HG03139 (cell line): ENCODE measurements around the gene REXO1.
"Not testable (repeated sequence)": the region's sequence is repeated elsewhere in the genome, so short reads cannot be mapped to it uniquely, and the experiment has no call there.

Source experiments
- ATAC-seq: cut with Tn5 transposase; IDR thresholded peaks from one replicate; pipeline ENCODE4 v1.9.1; 2021; ENCODE audit not compliant: unreplicated experiment

The REXO1 gene

GRCh38 chr19:1877280-1877660 lies 29.0 kb upstream of the REXO1 start:
- ATAC-seq: not testable (repeated sequence)

- not testable (repeated sequence) for ATAC-seq
Observed at GRCh38 chr19:1876496-1877279, 28.4 kb upstream of the REXO1 start.

DNA sequence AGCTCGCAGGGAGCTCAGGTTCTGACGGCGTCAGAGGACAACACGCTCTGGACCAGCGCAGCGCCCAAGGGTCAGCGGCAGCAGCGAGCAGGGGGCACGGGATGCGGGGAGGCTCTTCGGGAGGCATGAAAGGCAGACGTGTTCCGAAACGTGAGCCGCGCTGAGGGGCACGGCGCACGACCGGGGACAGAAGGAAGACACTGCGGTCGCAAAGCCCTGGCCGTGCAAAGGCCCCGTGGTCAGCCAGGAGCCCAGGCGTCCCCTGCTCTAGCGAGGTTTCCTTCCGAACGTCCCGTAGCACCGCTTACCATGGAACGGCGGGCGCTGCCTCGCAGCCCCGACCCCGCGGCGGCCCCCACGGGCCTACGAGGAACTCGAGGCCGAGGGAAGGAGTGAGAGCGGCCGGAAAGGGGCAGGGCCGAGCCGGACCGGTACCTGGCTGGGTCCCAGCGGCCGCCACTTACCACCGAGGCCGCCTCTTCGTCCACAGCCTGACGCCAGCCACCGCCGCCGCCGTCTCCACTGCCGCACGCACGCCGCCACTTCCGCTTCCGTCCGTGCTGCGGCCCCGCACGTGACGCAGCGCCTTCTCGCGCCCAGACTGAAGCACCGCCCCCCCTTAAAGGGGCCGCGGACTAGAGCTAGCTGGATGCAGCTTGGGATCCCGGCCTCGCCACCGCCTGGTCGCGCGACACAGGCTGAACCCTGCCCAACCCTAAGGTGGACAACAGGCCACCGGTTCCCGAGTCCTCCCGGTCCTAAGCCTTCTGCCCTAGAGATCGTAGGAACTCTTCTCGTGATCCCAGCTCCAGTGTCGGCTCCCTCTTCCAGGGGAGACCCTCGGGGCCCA lies 27.6 kb upstream of the REXO1 start:
- ATAC-seq: peak; percentile 67

- not testable (repeated sequence) for ATAC-seq
Observed at GRCh38 chr19:1875265-1875645, 27.0 kb upstream of the REXO1 start.

DNA sequence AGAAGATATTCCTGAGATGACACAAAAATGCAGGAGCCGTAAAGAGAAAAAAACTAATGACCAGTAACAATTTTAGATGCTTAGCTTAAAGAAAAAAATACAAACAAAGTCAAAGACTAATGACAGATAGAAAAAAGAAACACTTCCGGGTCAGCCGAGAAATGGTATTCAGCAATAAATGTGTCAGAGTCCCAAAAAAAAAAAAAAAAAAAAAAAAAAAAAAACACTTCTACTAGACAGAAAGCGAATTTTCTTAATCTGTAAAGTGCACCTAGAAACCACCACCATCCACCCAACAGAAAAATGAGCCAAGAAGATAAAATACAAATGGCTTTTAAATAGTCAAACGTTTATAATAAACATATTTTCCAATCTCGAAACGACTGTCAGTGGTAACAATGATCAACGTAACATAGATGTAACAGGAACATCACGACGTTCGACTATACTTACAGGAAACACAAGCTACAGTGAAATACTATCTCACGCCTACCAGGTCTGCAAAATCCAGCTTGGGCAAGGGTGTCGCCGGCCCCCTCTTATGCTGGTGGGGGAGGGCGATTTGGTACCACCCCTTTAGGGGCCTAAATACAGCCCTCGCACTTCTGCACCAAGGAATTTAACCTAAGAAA lies 26.4 kb upstream of the REXO1 start:
- no peak for ATAC-seq

DNA sequence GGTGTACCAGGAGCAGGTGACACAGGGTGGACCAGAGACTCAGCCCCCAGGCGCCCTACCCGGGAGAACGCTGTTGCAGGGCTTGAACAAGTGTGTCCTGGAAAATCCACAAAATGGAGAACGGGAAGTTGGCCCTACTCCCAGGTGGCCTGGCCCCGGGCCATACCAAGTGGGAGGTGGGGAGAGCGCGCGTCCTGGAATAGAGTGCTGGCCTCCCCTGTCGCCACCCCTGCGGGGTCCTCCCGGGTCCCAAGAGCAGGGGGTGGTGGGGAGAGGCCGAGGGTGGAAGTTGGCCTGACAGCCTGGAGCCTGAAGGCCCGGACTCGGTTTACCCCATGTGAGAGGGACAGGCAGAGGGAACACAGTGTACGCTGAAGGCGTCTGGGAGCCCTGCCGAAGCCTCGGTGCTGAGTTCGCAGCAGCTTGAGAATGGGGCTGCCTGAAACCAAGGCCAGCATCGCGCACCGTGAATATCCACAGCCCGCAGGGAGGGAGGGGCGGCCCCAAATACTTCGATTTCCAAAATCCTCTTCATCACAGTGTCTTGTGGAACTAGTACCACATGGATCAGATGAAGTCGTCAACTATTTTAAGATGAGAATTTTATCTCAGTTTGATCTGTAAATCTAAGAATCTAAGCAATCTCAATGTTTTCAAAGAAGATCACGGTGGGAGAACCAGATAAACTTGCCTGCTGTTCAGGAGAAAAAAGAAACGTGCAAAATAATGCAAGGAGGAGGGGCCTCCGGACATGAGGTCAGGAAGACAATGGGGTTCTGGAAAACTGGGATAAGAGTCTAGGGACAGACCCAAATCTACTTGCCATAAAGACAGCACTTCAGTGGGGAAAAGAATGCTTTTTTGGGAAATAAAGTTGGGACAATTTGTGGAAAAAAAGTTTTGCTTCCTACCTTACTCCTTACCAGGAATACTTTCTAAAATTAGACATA lies 25.5 kb upstream of the REXO1 start:
- no peak for ATAC-seq

DNA sequence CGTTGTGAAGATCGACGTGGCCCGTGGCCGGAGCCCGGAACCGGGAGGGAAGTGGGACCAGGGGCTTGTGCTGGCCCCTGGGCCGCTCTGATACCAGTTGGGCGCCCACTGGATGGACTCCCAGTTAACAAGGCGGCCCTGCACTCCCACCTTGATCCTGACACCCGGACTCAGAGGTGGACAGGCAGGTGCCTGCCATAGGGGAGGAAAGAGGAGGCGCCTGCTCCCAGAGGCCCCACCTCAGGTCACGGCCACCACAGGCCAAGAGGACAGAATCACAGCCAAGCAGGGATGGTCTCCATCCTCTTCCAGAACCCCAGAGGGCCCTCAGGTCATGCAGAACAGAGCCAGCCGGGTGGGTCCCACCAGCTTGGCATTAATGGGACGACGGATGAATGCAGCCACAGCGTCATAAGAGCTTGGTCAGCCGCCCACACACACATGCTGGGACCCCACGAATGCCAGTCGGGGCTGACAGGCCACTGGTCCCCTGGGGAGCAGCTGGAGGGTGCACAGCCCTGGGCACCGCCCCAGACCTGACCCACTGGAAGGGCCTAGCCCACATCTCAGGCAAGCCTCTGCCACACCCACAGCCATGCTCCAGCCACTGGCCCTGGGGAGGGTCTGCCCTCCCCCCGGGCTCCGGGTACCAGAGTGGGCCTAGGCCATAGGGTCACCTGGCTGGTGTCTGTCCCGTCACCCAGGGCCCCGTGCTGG lies 24.7 kb upstream of the REXO1 start:
- no peak for ATAC-seq

- ATAC-seq: no peak
Observed at GRCh38 chr19:1871630-1872029, 23.3 kb upstream of the REXO1 start.

DNA sequence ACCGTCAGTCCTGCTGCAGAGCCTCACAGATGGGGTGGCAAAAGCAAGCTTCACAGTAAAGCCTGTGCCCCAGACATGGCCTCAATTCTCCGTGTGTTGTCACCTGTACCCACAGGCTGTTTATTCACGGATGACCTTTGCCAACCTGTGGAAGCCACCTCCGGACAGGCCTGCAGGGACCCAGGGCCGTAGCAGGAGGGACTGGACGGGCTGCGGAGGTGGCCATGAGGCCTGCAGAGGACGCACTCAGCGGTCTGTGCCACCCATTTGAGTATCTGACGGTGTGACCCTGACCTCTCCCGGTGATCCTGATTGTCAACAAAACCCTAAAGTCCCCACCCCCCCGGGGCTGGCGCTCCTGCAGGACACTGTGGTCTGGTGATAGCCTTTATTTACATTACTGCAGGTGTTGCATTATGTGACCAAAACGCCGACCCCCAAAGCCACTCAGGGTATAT lies 22.9 kb upstream of the REXO1 start:
- ATAC-seq: no peak

- ATAC-seq: no peak
Observed at GRCh38 chr19:1868971-1869370, 20.7 kb upstream of the REXO1 start.

DNA sequence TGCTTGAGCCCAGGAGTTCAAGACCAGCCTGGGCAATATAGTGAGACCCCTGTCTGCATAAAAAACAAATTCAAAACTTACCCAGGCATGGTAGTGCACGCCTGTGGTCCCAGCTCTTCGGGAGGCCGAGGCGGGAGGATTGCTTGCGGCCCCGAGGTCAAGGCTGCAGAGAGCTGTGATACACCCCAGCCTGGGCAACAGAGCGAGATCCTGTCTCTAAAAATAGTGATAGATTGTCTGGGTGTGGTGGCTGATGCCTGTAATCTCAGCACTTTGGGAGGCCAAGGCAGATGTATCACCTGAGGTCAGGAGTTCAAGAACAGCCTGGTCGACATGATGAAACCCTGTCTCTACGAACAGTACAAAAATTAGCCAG lies 19.1 kb upstream of the REXO1 start:
- ATAC-seq: no peak

GRCh38 chr19:1866693-1867348 lies 18.5 kb upstream of the REXO1 start:
- ATAC-seq: no peak

DNA sequence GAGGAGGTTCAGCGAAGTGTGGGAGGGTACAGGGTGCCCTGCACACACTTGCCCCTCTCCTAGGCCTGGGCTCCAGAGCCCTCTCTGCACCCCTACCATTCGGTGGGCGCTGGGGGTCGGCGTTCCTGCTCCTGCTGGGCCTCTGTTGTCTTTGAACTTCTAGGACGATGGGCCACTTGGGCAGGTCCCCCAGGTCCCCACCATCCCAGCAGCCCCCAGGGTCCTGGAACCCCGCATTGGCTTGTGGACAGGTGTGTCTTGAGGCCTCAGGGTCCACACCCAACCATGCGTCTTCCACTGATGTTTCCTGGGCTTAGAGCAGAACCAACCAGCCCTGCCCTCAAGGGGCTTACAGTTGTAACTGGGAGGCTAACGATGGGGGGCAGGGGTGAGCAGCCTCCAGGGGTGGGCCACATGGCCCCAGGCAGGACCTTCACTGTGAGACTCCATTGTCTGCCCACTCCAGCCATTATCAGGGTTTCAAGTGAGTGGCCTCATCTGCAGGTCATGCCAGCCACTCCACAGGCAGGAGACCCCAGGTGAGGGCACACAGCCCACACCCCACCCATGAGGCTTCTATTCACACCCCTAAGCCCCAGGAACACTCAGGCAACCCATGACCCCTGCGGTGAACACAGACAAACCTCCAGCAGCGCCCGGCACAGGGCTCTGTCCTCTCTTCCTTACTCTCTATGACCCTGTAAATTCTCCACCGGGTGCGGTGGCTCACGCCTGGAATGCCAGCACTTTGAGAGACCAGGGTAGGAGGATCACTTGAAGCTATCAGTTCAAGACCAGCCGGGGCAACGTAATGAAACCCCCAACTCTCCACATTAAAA lies 17.1 kb upstream of the REXO1 start:
- no peak for ATAC-seq

GRCh38 chr19:1864480-1865171 lies 16.3 kb upstream of the REXO1 start:
- ATAC-seq: no peak

DNA sequence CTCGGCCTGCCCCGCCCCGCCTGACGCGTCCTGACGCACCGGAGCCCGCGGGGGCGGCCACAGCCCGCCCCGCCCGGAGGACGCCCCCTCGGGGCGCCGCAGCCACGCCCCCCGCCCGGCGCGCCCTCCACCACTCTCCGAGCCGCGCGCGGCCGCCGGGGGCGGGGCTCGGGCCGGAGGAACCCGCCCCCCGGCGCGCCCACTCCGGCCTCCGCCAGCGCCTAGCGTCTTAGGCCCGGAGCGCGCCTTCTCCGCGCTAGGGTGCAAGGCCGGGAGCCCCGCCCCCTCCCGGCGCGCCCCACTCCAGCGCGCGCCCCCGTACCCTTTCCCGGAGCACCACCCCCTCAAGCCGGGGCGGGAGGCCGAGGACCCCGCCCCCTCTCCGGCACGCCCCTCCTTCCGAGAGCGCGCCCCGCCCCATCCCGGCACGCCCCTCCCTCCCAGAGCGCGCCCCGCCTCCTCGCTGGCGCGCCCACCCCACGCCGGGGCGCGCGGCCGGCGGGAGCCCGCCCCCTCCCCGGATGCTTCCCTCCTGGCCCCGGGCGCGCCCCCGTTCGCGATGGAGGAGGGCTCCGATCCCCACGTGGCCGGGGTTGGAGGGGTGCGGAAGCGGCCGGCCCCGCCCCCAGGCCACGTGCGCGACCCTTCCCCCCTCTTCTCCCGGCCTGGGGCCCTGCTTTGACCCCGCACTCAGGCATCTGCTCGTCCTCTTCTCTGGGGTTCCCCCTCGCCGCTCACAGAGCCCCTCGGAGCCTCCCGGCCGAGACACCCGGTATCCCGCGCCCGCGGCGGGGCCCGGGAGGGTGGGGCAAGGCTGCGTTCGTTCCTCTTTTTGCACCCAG lies 15.6 kb upstream of the REXO1 start:
- peak; percentile 43 for ATAC-seq

DNA sequence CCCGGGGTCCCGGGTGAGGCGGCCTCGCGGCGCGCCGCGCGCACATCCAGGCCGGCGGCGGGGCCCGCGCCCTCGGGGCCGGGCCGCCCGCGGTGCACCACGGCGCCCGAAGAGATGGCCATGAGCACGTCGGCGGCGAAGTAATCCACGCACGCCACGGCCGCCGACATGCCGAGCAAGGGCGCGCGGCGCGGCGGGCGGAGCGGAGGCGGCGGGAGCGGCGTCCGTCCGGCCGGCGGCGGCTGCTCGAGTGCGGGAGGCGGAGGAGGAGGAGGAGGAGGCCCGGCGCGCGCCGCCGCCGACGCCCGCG lies 15.0 kb upstream of the REXO1 start, which contains the start of gene KLF16:
KLF16 (minus strand) TSS at position 252 of the 310 bp plus-strand sequence; CDS start at position 170, 82 bp downstream.
- ATAC-seq: no peak
